ENCODE data around the gene RUNX3.

DNA sequence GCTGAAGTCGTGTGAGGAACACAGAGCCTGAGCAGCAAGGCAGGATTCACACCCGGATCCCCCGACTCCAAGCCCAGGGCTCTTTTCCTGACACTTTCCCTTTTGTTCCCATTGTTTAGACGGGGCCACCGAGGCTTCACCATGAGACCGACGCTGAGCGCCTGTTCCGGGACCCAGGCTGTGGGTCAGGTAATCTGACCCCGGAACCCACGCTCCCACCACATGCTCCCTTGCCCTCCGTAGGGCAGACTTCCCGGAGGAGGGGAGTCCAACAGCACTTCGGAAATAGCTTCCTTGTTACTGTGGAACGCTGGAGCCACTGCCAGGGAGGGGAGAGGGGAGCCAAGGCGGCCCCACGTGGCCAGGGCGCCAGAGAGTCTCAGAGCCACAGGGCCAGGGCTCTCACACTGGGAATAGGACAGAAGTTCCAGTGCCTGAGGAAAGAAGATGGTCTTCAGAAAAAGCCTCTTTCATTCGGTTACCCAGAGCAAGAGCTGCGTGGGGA, 18.4 kb downstream of the RUNX3 start:
- no peak for TF ChIP-seq EZH2 (IDR thresholded peaks at IDR 0.05)
- TF ChIP-seq POLR2AphosphoS5 (IDR thresholded peaks at IDR 0.05; ENCODE audit: borderline replicate concordance, low read depth, low read length) = no peak
- no peak for TF ChIP-seq FOXP2 (optimal IDR thresholded peaks at IDR 0.05; ENCODE audit: control extremely low read depth, extremely low read length, insufficient read depth)
